Astrocyte (in vitro differentiated cells and primary cell): ENCODE data around the gene HAPSTR1. TPM values are rescaled to one million over a fixed set of nuclear protein-coding genes. Genes with fewer than 3 reads are reported as not detected.

Experiments used
- DNase-seq: peaks from one replicate; pipeline ENCODE4 v3.0.0-alpha.2; 2010; ENCODE audit warnings: low read depth
- FAIRE-seq: peaks from 2 replicates; lab custom pipeline; 2011; peaks lifted over from hg19 to GRCh38; lab: Jason Lieb, UNC
- H2AFZ ChIP-seq: 2 replicates; pipeline ENCODE4 v1.6.0; 2012; ENCODE audit warnings: low read depth, low read length, inconsistent platforms
- H3K27ac ChIP-seq: 2 replicates; pipeline ENCODE4 v1.5.1; 2011; ENCODE audit warnings: low read depth, low read length, inconsistent platforms
- H3K27me3 ChIP-seq: 2 replicates; pipeline ENCODE4 v1.6.0; 2011; ENCODE audit warnings: low read length, inconsistent platforms; ENCODE audit not compliant: insufficient read depth
- H3K36me3 ChIP-seq: 2 replicates; pipeline ENCODE4 v1.5.1; 2011; ENCODE audit warnings: low read length, inconsistent platforms; ENCODE audit not compliant: insufficient read depth
- H3K4me1 ChIP-seq: 2 replicates; pipeline ENCODE4 v1.5.1; 2011; ENCODE audit warnings: low read length, inconsistent platforms; ENCODE audit not compliant: insufficient read depth
- H3K4me2 ChIP-seq: 2 replicates; pipeline ENCODE4 v1.6.0; 2012; ENCODE audit warnings: low read length, inconsistent platforms
- H3K4me3 ChIP-seq: 2 replicates; pipeline ENCODE4 v1.5.1; 2011; ENCODE audit warnings: low read depth, mild to moderate bottlenecking, low read length, inconsistent platforms; ENCODE audit not compliant: insufficient read depth
- H3K79me2 ChIP-seq: 2 replicates; pipeline ENCODE4 v1.6.0; 2012; ENCODE audit warnings: mild to moderate bottlenecking, low read length, inconsistent platforms; ENCODE audit not compliant: insufficient read depth
- H3K9ac ChIP-seq: 2 replicates; pipeline ENCODE4 v1.6.0; 2012; ENCODE audit warnings: mild to moderate bottlenecking, low read length, inconsistent platforms
- H3K9me3 ChIP-seq: 2 replicates; pipeline ENCODE4 v1.5.1; 2012; ENCODE audit warnings: low read depth, mild to moderate bottlenecking, low read length, inconsistent platforms; ENCODE audit not compliant: insufficient read depth
- H4K20me1 ChIP-seq: 2 replicates; pipeline ENCODE4 v1.6.0; 2012; ENCODE audit warnings: low read length, inconsistent platforms; ENCODE audit not compliant: insufficient read depth
- H3K27ac Mint-ChIP-seq: one replicate; pipeline ENCODE4 v1.8.0; 2021; ENCODE audit warnings: mild to moderate bottlenecking, mixed read lengths; ENCODE audit not compliant: unreplicated experiment
- H3K27me3 Mint-ChIP-seq: one replicate; pipeline ENCODE4 v1.8.0; 2021; ENCODE audit warnings: low read depth, mixed read lengths; ENCODE audit not compliant: unreplicated experiment
- H3K36me3 Mint-ChIP-seq: one replicate; pipeline ENCODE4 v1.8.0; 2021; ENCODE audit warnings: low read depth, mixed read lengths; ENCODE audit not compliant: unreplicated experiment
- H3K4me1 Mint-ChIP-seq: one replicate; pipeline ENCODE4 v1.8.0; 2021; ENCODE audit warnings: low read depth, mixed read lengths; ENCODE audit not compliant: unreplicated experiment
- H3K4me3 Mint-ChIP-seq: one replicate; pipeline ENCODE4 v1.8.0; 2021; ENCODE audit warnings: mild to moderate bottlenecking, moderate library complexity, mixed read lengths; ENCODE audit not compliant: unreplicated experiment
- H3K9me3 Mint-ChIP-seq: one replicate; pipeline ENCODE4 v1.8.0; 2021; ENCODE audit warnings: mild to moderate bottlenecking, mixed read lengths; ENCODE audit not compliant: unreplicated experiment
- CTCF ChIP-seq: IDR thresholded peaks from 2 replicates; pipeline ENCODE4 v1.5.1; 2011; ENCODE audit warnings: low read depth, mild to moderate bottlenecking, inconsistent platforms, low read length, moderate library complexity; ENCODE audit not compliant: insufficient read depth
- EZH2 ChIP-seq: IDR thresholded peaks from 2 replicates; pipeline ENCODE4 v1.6.1; 2012; ENCODE audit warnings: mild to moderate bottlenecking, low read length, inconsistent platforms; ENCODE audit not compliant: insufficient read depth
- total RNA-seq: library from RNA; stranded (reverse); gene quantifications from 2 replicates; pipeline ENCODE4 v1.2.1, GENCODE V29; 2021

Gene HAPSTR1
- total RNA-seq, 1 donor from 2014 or later: 99.5 TPM

DNA sequence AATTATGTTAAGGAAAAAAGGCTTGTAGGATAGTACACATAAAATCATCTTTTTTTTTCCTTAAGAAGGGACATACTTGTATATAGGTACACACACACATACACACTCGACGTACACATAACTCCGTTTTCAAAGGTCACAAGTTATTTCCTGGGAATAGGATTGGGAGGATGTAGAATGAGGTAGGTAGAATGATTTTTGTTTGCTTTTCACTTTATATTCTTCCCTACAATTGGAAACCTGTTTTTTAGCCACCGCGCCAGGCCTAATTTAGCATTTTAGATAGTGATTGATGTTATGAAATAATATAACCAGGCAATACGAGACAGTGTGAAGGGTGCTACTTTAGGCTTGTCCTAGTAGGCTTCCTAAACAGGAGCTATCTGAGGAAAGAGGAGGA lies 1.8 kb upstream of the HAPSTR1 start:
- peak overlapping the region; percentile 92 for H3K4me2 ChIP-seq
- no peak for TF ChIP-seq EZH2
- no peak for TF ChIP-seq CTCF

GRCh38 chr16:9090101-9090959 lies 1.1 kb upstream of the HAPSTR1 start:
- H3K4me3 Mint-ChIP-seq: peak overlapping the region; percentile 88
- H3K4me3 ChIP-seq: peak overlapping the region; percentile 64
- peak overlapping the region; percentile 68 for H3K27ac ChIP-seq
- H3K27ac Mint-ChIP-seq: peak overlapping the region; percentile 96
- H2AFZ ChIP-seq: peak overlapping the region; percentile 81
- no peaks in the 10 kb centered on the region for H3K27me3 ChIP-seq
- FAIRE-seq (no peak), DNase-seq (no peak)
- H3K36me3 Mint-ChIP-seq: peaks cover 16% of the 10 kb centered on the region
- H3K36me3 ChIP-seq: peaks cover 4% of the 10 kb centered on the region
- peaks cover 38% of the 10 kb centered on the region for H3K79me2 ChIP-seq
- no peaks in the 10 kb centered on the region for H3K27me3 Mint-ChIP-seq
- peaks cover 5% of the 10 kb centered on the region for H3K4me1 Mint-ChIP-seq
- peaks cover 29% of the 10 kb centered on the region for H4K20me1 ChIP-seq
- H3K9me3 ChIP-seq: no peaks in the 10 kb centered on the region
- H3K9ac ChIP-seq: peak overlapping the region; percentile 83
- H3K4me2 ChIP-seq: peak overlapping the region; percentile 92
- peaks cover 10% of the 10 kb centered on the region for H3K4me1 ChIP-seq
- H3K9me3 Mint-ChIP-seq: no peaks in the 10 kb centered on the region
- TF ChIP-seq CTCF (no peak), EZH2 (no peak)

More for the DNA sequence above, 1.8 kb upstream of the HAPSTR1 start:
- Histone ChIP-seq H3K4me3 (peak overlapping the region; percentile 64), H3K9ac (peak overlapping the region; percentile 83), H3K4me1 (peaks cover 9% of the 10 kb centered on the region), H3K27me3 (no peaks in the 10 kb centered on the region), H2AFZ (peak overlapping the region; percentile 81), H3K9me3 (no peaks in the 10 kb centered on the region), H3K36me3 (peaks cover 3% of the 10 kb centered on the region), H4K20me1 (peaks cover 22% of the 10 kb centered on the region), H3K27ac (no peak overlapping the region), H3K79me2 (peaks cover 31% of the 10 kb centered on the region)
- H3K4me3 Mint-ChIP-seq: peak overlapping the region; percentile 78
- no peaks in the 10 kb centered on the region for H3K27me3 Mint-ChIP-seq
- peaks cover 5% of the 10 kb centered on the region for H3K4me1 Mint-ChIP-seq
- H3K36me3 Mint-ChIP-seq: peaks cover 14% of the 10 kb centered on the region
- FAIRE-seq (no peak), DNase-seq (no peak)
- no peaks in the 10 kb centered on the region for H3K9me3 Mint-ChIP-seq
- peak overlapping the region; percentile 70 for H3K27ac Mint-ChIP-seq
